Measurements from ENCODE around the gene GTSF1L. TPM values are rescaled to one million over a fixed set of nuclear protein-coding genes. Genes with fewer than 3 reads are reported as not detected.

Gene GTSF1L
- total and polyA plus RNA-seq, 4 donors: not detected

DNA sequence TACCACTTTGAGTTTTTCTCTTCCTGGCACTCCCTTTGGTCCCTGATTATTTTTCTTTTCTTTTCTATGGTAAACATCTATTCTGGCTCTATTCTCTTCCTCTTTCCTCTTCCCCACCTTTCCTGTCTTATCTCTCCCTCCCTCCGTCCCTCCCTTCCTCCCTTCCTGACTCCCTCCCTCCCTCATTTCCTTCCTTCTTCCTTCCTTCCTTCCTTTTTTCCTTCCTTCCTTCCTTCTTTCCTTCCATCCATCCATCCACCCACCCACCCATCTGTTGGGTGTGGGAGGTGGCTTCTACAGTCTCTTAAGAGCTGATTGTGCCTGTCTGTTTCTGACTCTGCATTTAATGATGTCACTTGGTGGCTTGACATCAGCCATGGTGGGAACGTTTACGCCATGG is 43.5 kb upstream of the GTSF1L start:
- peaks cover 0 to 8% (median 4%) of the 10 kb centered on the region in 4 donors for H3K27me3 ChIP-seq (ENCODE audit: control insufficient read depth in 4 of 4, insufficient read depth in 4 of 4, low read length in 3 of 4)
- no peaks in the 10 kb centered on the region for H3K9me3 ChIP-seq (ENCODE audit: control insufficient read depth in 4 of 4, low read length in 3 of 4)
- no peak overlapping the region for H3K9ac ChIP-seq (ENCODE audit: low read depth in 1 of 2, low read length in 2 of 2)
- TF ChIP-seq YY1 (IDR thresholded peaks at IDR 0.05) (no peak), EGR1 (IDR thresholded peaks at IDR 0.05; ENCODE audit: low read depth in 2 of 2) (no peak), HNF4G (IDR thresholded peaks at IDR 0.05) (no peak), SP1 (IDR thresholded peaks at IDR 0.05) (no peak), TAF1 (conservative IDR thresholded peaks at IDR 0.05) (no peak), JUND (IDR thresholded peaks at IDR 0.05) (no peak)
- no peak overlapping the region for H3K27ac ChIP-seq (ENCODE audit: low read depth in 1 of 2, low read length in 2 of 2)
- 65% methylated on average over 3 of the region's 3 CpGs for WGBS
- no peak overlapping the region for H3K4me3 ChIP-seq (ENCODE audit: low read depth in 1 of 3, low read length in 3 of 3)
- DNase-seq (ENCODE audit: low spot score): no peak
- H3K36me3 ChIP-seq (ENCODE audit: control insufficient read depth in 4 of 4, insufficient read depth in 3 of 4, low read depth in 1 of 4, low read length in 3 of 4): no peaks in the 10 kb centered on the region
- no peaks in the 10 kb centered on the region for H3K4me1 ChIP-seq (ENCODE audit: control insufficient read depth in 4 of 4, insufficient read depth in 4 of 4, low read length in 3 of 4)

DNA sequence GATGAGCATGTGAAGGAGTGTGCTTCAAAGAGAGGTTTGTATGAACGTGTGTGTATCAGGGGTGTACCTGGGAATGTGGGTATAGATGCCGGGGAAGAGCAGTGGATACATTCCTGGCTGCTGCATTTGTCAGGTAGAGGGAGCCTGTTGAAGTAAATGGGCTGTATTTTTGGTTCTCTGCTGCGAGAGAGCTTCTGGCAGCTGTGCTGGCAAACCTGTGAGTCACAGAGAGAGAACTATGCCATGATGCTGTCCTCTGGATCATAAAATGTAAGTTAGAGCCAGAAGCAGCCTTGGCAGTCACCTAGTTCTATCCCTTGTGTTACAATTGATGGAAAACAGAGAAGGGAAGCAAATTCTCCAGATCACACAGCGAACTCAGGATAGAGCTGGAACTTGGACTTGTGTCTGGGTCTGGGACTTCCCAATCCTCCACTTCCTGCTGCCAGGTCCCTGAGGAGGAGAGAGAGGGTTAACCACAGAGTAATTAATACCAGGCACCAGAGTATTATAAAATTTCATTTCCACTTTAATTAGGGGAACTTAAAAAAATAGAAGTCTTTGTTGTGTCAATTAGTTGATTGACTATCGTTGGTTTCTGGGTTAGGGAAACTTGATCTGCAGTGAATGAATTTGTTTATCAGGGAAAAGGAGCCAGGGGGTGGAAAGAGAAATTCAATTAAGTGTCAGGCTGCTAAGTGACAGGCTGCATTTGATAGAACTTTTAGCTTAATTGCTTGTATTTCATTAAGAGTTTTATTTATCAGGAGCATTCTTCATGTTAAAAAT is 41.1 kb upstream of the GTSF1L start:
- Histone ChIP-seq H3K4me1 (ENCODE audit: control insufficient read depth in 4 of 4, insufficient read depth in 4 of 4, low read length in 3 of 4) (no peaks in the 10 kb centered on the region), H3K9ac (ENCODE audit: low read depth in 1 of 2, low read length in 2 of 2) (no peak overlapping the region), H3K9me3 (ENCODE audit: control insufficient read depth in 4 of 4, low read length in 3 of 4) (no peaks in the 10 kb centered on the region), H3K4me3 (ENCODE audit: low read depth in 1 of 3, low read length in 3 of 3) (no peak overlapping the region), H3K36me3 (ENCODE audit: control insufficient read depth in 4 of 4, insufficient read depth in 3 of 4, low read depth in 1 of 4, low read length in 3 of 4) (no peaks in the 10 kb centered on the region), H3K27ac (ENCODE audit: low read depth in 1 of 2, low read length in 2 of 2) (no peak overlapping the region), H3K27me3 (ENCODE audit: control insufficient read depth in 4 of 4, insufficient read depth in 4 of 4, low read length in 3 of 4) (peaks cover 0 to 3% (median 1%) of the 10 kb centered on the region in 4 donors)
- 52% methylated on average over 5 of the region's 5 CpGs for WGBS
- no peak for TF ChIP-seq SP1 (IDR thresholded peaks at IDR 0.05)
- DNase-seq (ENCODE audit: low spot score): no peak

DNA sequence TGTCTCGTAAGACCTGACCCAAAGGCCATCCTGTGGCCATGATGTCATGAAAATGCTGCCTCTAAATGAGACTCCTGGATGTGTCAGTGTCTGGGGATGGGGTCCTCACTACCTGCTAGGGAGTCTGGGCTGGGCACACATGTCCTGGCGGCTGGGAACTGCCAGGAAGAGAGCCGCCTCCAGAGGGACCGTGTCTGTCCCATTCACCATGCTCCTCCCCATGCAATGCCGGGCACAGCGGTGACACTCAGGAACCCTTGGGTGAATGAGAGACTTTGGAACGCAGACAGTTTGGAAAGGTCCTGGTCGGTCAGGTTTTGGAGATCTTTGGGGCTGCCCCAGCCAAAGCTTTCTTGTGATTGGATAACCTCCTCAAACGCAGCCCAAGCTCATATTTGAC is 40.1 kb upstream of the GTSF1L start:
- H3K9ac ChIP-seq (ENCODE audit: low read depth in 1 of 2, low read length in 2 of 2): no peak overlapping the region
- 64% methylated on average over 9 of the region's 9 CpGs for WGBS
- no peak overlapping the region for H3K27ac ChIP-seq (ENCODE audit: low read depth in 1 of 2, low read length in 2 of 2)
- DNase-seq (ENCODE audit: low spot score): no peak
- H3K4me3 ChIP-seq (ENCODE audit: low read depth in 1 of 3, low read length in 3 of 3): no peak overlapping the region
- TF ChIP-seq JUND (IDR thresholded peaks at IDR 0.05): no peak
- TF ChIP-seq NR2F2 (IDR thresholded peaks at IDR 0.05): no peak
- TF ChIP-seq TAF1 (conservative IDR thresholded peaks at IDR 0.05): no peak
- TF ChIP-seq YY1 (IDR thresholded peaks at IDR 0.05): no peak
- peaks cover 0 to 3% (median 1%) of the 10 kb centered on the region in 4 donors for H3K27me3 ChIP-seq (ENCODE audit: control insufficient read depth in 4 of 4, insufficient read depth in 4 of 4, low read length in 3 of 4)
- H3K9me3 ChIP-seq (ENCODE audit: control insufficient read depth in 4 of 4, low read length in 3 of 4): no peaks in the 10 kb centered on the region
- H3K4me1 ChIP-seq (ENCODE audit: control insufficient read depth in 4 of 4, insufficient read depth in 4 of 4, low read length in 3 of 4): no peaks in the 10 kb centered on the region
- H3K36me3 ChIP-seq (ENCODE audit: control insufficient read depth in 4 of 4, insufficient read depth in 3 of 4, low read depth in 1 of 4, low read length in 3 of 4): no peaks in the 10 kb centered on the region

DNA sequence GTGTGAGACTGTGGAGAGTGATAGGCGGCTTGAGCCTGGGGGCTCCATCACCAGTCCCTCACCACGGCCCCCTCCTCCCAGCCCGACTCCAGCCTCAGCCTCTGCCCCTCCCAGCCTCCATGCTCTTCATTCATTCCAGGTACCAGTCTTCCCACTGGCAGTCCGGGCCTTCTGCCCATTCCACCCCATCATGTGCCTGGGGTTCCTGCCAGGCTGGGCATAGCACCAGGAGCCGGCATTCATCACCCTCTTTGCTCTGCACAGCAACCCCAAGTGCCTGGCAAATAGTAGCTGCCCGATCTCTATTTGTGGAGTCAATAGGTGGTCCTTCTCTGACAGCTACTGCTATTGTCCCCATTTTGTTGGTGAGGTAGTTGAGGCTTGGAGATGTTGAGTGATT is 39.6 kb upstream of the GTSF1L start:
- H3K9me3 ChIP-seq (ENCODE audit: control insufficient read depth in 4 of 4, low read length in 3 of 4): no peaks in the 10 kb centered on the region
- peaks cover 0 to 3% (median 1%) of the 10 kb centered on the region in 4 donors for H3K27me3 ChIP-seq (ENCODE audit: control insufficient read depth in 4 of 4, insufficient read depth in 4 of 4, low read length in 3 of 4)
- no peak overlapping the region for H3K4me3 ChIP-seq (ENCODE audit: low read depth in 1 of 3, low read length in 3 of 3)
- no peaks in the 10 kb centered on the region for H3K4me1 ChIP-seq (ENCODE audit: control insufficient read depth in 4 of 4, insufficient read depth in 4 of 4, low read length in 3 of 4)
- 49% methylated on average over 6 of the region's 6 CpGs for WGBS
- TF ChIP-seq JUND (IDR thresholded peaks at IDR 0.05) (no peak), HNF4G (IDR thresholded peaks at IDR 0.05) (no peak), TAF1 (conservative IDR thresholded peaks at IDR 0.05) (no peak), RAD21 (IDR thresholded peaks at IDR 0.05) (no peak), RXRA (IDR thresholded peaks at IDR 0.05) (no peak), FOXA2 (IDR thresholded peaks at IDR 0.05) (no peak), SP1 (IDR thresholded peaks at IDR 0.05) (no peak), HNF4A (conservative IDR thresholded peaks at IDR 0.05) (no peak), FOXA1 (IDR thresholded peaks at IDR 0.05) (no peak), NR2F2 (IDR thresholded peaks at IDR 0.05) (no peak), GABPA (IDR thresholded peaks at IDR 0.05 in 1 of 2, conservative IDR thresholded peaks at IDR 0.05 in 1 of 2) (no peak), EGR1 (IDR thresholded peaks at IDR 0.05; ENCODE audit: low read depth in 2 of 2) (no peak)
- TF ChIP-seq, protein P1, sequence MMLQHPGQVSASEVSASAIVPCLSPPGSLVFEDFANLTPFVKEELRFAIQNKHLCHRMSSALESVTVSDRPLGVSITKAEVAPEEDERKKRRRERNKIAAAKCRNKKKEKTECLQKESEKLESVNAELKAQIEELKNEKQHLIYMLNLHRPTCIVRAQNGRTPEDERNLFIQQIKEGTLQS (IDR thresholded peaks at IDR 0.05): no peak
- TF ChIP-seq, protein P2, sequence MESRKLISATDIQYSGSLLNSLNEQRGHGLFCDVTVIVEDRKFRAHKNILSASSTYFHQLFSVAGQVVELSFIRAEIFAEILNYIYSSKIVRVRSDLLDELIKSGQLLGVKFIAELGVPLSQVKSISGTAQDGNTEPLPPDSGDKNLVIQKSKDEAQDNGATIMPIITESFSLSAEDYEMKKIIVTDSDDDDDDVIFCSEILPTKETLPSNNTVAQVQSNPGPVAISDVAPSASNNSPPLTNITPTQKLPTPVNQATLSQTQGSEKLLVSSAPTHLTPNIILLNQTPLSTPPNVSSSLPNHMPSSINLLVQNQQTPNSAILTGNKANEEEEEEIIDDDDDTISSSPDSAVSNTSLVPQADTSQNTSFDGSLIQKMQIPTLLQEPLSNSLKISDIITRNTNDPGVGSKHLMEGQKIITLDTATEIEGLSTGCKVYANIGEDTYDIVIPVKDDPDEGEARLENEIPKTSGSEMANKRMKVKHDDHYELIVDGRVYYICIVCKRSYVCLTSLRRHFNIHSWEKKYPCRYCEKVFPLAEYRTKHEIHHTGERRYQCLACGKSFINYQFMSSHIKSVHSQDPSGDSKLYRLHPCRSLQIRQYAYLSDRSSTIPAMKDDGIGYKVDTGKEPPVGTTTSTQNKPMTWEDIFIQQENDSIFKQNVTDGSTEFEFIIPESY (IDR thresholded peaks at IDR 0.05): no peak
- TF ChIP-seq, protein P3, sequence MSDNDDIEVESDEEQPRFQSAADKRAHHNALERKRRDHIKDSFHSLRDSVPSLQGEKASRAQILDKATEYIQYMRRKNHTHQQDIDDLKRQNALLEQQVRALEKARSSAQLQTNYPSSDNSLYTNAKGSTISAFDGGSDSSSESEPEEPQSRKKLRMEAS (IDR thresholded peaks at IDR 0.05): no peak
- TF ChIP-seq, protein P4, sequence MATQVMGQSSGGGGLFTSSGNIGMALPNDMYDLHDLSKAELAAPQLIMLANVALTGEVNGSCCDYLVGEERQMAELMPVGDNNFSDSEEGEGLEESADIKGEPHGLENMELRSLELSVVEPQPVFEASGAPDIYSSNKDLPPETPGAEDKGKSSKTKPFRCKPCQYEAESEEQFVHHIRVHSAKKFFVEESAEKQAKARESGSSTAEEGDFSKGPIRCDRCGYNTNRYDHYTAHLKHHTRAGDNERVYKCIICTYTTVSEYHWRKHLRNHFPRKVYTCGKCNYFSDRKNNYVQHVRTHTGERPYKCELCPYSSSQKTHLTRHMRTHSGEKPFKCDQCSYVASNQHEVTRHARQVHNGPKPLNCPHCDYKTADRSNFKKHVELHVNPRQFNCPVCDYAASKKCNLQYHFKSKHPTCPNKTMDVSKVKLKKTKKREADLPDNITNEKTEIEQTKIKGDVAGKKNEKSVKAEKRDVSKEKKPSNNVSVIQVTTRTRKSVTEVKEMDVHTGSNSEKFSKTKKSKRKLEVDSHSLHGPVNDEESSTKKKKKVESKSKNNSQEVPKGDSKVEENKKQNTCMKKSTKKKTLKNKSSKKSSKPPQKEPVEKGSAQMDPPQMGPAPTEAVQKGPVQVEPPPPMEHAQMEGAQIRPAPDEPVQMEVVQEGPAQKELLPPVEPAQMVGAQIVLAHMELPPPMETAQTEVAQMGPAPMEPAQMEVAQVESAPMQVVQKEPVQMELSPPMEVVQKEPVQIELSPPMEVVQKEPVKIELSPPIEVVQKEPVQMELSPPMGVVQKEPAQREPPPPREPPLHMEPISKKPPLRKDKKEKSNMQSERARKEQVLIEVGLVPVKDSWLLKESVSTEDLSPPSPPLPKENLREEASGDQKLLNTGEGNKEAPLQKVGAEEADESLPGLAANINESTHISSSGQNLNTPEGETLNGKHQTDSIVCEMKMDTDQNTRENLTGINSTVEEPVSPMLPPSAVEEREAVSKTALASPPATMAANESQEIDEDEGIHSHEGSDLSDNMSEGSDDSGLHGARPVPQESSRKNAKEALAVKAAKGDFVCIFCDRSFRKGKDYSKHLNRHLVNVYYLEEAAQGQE (IDR thresholded peaks at IDR 0.05): no peak
- H3K9ac ChIP-seq (ENCODE audit: low read depth in 1 of 2, low read length in 2 of 2): no peak overlapping the region
- H3K36me3 ChIP-seq (ENCODE audit: control insufficient read depth in 4 of 4, insufficient read depth in 3 of 4, low read depth in 1 of 4, low read length in 3 of 4): no peaks in the 10 kb centered on the region
- H3K27ac ChIP-seq (ENCODE audit: low read depth in 1 of 2, low read length in 2 of 2): no peak overlapping the region
- no peak for DNase-seq (ENCODE audit: low spot score)
